GM19328 (cell line): Measurements from ENCODE around the gene UROC1.
"Not testable (repeated sequence)": the region's sequence is repeated elsewhere in the genome, so short reads cannot be mapped to it uniquely, and the experiment has no call there.

Experiments used
- ATAC-seq: cut with Tn5 transposase; IDR thresholded peaks from one replicate; pipeline ENCODE4 v1.9.1; 2021; ENCODE audit warnings: mild to moderate bottlenecking, moderate library complexity; ENCODE audit not compliant: unreplicated experiment

UROC1 gene

DNA sequence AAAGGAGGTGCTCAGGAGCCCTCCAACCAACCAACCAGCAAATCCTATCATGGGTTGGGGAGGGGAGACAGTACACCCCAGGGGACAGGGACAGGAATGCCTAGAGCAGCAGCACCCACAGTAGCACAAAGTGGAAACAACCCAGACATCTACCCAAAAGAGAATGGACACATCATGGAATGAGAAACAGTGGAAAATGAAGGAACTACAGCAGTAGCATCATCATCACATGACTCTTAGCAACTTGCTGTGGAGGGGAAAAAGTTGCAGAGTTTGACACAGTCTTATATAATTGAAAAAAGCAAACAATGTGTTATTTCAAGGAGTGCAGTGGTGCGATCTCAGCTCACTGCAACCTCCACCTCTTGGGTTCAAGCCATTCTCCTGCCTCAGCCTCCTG is 30.1 kb upstream of the UROC1 start:
- no peak for ATAC-seq

- no peak for ATAC-seq
These were observed 29.1 kb upstream of the UROC1 start for GRCh38 chr3:126546549-126547239.

DNA sequence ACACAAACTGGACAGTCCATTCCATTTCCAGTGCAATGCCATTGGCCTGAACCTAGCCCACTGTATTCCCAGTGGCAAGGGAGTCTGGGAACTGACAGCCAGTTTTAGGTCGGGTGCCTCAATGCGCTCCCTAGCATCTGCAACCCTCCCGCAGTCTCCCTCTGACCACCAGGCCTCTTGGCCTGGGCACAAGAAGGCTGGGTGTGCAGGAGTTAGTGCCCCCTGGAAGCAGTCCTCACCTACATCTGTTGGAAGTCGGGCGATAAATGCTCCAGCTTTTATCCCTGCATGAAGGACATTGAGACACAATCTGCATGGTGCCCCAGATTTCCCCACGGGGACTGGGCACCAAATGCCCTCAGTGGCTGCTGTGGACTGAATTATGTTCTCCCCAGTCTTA is 28.4 kb upstream of the UROC1 start:
- ATAC-seq, result no peak

GRCh38 chr3:126545544-126545943 is 28.0 kb upstream of the UROC1 start:
- ATAC-seq, result no peak

DNA sequence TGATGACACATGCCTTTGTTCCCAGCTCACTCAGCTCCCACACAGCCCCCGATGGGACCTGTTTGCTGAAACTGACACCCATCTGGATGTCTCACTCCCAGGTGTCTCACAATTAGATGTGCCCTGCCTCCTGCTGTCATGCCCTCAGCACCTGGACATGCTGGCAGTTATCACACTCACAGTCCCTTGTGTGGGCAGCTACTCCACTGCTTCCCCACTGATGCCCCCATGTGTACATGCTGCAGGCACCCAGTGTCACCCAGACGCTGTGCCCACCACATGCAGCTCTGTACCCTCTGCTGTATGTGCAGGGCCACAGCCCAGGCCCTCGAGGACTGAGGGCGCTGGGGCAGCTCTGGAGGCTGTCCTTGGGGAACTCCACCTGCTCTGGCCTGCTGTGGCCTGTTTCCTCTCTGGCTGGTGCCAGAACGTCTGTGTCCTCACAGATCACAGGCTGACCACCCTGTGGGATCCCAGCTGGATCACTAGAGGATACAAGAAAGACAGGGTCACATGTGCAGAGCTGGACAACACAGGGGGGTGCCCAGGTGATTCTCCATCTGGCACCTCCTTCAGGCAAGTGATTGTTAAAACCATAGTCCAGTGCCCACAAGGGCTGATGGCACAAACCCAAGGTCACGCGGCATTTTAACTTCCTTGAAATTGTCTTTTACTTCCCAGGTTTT is 27.2 kb upstream of the UROC1 start:
- no peak for ATAC-seq

- ATAC-seq, result no peak
These were observed 26.0 kb upstream of the UROC1 start for GRCh38 chr3:126543457-126544061.

DNA sequence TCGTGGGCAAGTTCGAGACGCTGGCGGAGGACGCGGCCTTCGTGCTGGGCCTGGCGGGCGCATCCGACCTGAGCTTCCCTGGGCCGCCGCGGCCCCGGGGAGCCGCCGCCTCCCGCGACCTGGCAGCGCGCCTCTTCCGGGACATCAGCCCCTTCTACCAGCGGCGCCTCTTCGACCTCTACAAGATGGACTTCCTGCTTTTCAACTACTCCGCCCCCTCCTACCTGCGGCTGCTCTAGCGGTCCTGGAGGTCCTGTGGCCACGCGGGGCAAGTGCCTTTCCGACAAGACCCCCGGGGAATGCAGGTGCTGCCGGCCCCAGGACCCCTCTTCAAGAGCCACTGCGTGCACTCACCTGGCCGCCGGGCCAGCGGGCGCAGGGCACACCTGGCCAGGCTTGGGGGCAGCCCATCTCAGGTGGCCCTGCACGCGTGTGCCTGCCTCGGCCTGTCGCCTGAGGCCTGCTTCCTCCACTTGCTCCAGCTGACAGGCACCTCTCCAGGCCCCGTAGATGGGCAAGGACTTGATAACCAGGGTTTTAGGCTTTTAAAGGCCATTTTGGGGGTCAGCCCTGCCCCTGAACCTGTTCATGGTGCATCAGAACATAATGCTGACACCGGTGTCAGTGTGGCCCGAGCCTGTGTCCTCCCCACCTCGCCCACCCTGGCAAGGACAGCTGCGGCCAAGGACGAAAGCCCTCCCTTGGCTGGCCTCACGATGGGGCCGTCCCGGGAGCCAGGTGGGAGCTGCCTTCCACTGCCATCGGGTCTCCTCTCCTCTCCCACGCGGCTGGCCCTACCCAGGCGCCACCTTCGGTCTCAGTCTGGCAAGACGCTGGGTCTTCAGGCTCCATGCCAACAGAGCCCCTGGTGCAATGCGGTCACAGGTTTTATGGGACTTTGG is 25.0 kb upstream of the UROC1 start:
- no peak for ATAC-seq

DNA sequence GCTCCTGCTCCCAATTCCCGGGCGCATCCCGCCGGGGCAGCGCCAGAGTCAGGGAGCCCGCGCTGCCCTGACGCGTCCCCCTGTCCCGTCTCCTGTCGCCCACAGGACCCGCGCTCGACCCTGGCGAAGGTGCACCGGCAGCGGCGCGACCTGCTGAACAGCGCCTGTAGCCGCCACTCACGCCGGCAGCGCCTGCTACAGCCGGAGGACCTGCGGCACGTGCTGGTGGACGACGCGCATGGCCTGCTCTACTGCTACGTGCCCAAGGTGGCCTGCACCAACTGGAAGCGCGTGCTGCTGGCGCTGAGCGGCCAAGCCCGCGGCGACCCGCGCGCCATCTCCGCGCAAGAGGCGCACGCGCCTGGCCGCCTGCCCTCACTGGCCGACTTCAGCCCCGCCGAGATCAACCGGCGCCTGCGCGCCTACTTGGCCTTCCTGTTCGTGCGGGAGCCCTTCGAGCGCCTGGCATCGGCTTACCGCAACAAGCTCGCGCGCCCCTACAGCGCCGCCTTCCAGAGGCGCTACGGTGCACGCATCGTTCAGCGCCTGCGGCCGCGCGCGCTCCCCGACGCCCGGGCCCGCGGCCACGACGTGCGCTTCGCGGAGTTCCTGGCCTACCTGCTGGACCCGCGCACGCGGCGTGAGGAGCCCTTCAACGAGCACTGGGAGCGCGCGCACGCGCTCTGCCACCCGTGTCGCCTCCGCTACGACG is 24.2 kb upstream of the UROC1 start:
- ATAC-seq, result no peak

DNA sequence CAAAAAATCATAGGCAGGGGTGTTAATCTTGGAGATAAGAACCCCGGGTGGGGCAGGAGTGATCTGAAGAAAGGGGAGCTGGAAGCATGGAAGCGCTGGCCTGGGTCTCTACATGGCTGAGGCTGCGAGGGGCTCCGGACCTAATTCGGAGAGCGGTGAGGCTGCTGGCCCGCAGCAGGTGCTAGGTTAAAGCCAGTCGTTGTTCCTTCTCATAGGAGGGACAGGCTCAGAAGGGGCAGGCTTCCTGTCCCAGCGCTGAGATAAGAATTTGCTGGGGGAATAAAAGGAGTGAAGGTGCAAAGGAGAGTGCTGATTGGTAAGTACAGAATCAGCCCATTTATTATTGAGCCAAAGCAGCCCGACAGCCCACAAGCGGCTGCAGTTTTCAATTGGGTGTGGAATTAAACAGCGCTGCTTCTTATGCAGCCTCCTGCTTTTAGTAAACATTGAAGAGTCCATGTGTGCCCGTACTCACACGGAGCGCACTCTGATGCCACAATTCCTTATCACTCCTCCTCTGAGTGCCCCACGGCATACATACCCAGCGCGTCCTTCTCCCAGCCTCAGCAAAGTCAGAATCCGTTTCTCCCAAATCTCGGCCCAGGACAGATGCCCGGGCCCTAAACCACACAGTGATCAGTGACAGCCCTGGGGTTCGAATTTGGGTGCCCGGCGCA is 23.5 kb upstream of the UROC1 start:
- ATAC-seq, result no peak

- ATAC-seq, result no peak
These were observed 22.8 kb upstream of the UROC1 start for GRCh38 chr3:126540342-126540849.

GRCh38 chr3:126539558-126540250 is 22.1 kb upstream of the UROC1 start:
- no peak for ATAC-seq

DNA sequence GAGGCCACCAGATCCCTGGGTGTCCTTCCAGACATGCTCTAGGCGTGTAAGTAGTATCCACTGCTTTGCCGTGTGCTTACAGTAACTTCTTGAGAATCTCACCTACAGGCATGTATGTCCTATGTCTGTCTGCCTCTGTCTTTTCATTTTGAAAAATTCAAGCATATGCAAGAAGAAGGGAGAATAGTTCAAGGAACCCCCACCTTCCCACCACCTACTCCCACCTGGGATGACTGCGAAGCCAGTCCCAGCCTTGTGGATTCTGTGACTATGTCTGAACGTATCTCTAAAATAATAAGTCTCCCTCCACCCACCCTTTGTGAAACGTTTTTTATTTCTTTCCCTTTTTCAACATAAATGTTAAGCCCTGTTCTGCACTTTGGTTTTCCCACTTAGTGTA is 21.4 kb upstream of the UROC1 start:
- ATAC-seq, result no peak

GRCh38 chr3:126538316-126538715 is 20.7 kb upstream of the UROC1 start:
- ATAC-seq, result no peak

- no peak for ATAC-seq
These were observed 20.2 kb upstream of the UROC1 start for GRCh38 chr3:126537730-126538281.

GRCh38 chr3:126537116-126537729 is 19.6 kb upstream of the UROC1 start:
- no peak for ATAC-seq

DNA sequence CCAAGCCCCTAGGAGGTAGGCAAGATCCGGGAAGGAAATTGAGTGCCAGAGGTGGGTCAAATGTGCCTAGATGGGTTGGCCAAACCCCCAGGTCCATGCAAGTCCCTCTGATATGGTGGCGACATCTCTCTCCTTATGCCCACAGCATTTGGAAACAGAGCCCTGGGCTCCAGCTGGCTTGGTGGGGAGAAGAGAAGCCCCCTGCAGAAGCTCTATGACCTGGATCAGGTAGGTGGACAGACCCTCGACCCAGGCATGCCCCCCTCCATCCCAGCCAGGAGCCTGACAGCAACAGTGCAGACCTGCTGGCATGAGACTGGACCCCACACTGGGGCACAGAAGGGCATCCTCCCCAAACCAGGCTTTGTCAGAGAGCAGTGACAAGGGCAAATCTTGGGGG is 18.6 kb upstream of the UROC1 start:
- ATAC-seq, result no peak

DNA sequence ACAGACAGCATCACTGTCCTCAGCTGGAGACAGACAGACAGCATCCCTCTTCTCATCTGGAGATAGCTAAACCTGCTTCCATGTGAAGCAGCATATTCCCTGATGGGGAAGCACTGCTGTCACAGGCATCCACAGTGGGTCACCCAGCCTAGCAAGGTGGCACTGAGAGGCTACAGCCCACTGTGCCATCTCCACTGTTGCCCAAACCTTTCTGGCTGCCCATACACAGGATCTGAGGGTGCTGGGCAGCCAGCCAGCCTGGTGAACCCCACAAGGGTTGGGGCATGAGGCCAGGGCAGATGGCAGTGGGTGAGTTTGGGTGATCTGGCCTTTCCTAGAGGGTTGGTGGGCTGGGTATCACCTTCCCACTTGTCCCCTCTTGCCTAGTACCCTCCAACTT is 18.1 kb upstream of the UROC1 start:
- no peak for ATAC-seq

GRCh38 chr3:126534716-126535115 is 17.1 kb upstream of the UROC1 start:
- not testable (repeated sequence) for ATAC-seq

GRCh38 chr3:126533506-126533905 is 15.9 kb upstream of the UROC1 start:
- ATAC-seq, result no peak
